Activated T-cell treated with anti-CD3 and anti-CD28 coated beads, Interleukin-2, amount 50 U/mL, for 4 hours (primary cell): ENCODE data around the gene FAM83C. TPM values are rescaled to one million over a fixed set of nuclear protein-coding genes. Genes with fewer than 3 reads are reported as not detected.

Experiments
- ATAC-seq, 2 donors: fragments of 200-7000 bp; cut with Tn5 transposase; one replicate each; pipeline ENCODE4 v1.10.0; 2021
- DNase-seq: peaks from one replicate; pipeline ENCODE4 v3.0.0-alpha.2; 2020
- H3K27me3 Mint-ChIP-seq: one replicate; pipeline ENCODE4 v1.8.0; 2021; ENCODE audit warnings: low read depth, mixed read lengths
- H3K36me3 Mint-ChIP-seq: one replicate; pipeline ENCODE4 v1.8.0; 2022; ENCODE audit warnings: mixed read lengths; ENCODE audit not compliant: insufficient read depth
- H3K4me1 Mint-ChIP-seq: one replicate; pipeline ENCODE4 v1.8.0; 2021; ENCODE audit warnings: low read depth, mixed read lengths
- H3K4me3 Mint-ChIP-seq: one replicate; pipeline ENCODE4 v1.8.0; 2021; ENCODE audit warnings: mild to moderate bottlenecking, moderate library complexity, mixed read lengths
- H3K9me3 Mint-ChIP-seq: one replicate; pipeline ENCODE4 v1.8.0; 2021; ENCODE audit warnings: mixed read lengths
- total RNA-seq, 3 donors: library from RNA; stranded (reverse); gene quantifications; one replicate each; pipeline ENCODE4 v1.2.1, GENCODE V29; 2021

The FAM83C gene
- total RNA-seq, 3 donors from 2014 or later: not detected

GRCh38 chr20:35311409-35311808 is 19.2 kb upstream of the FAM83C start:
- Mint-ChIP-seq H3K36me3 (peaks cover 15% of the 10 kb centered on the region), H3K4me3 (no peak overlapping the region), H3K27me3 (no peaks in the 10 kb centered on the region), H3K4me1 (peaks cover 36% of the 10 kb centered on the region), H3K9me3 (no peaks in the 10 kb centered on the region)
- ATAC-seq: peak; percentile 85 to 91
- no peak for DNase-seq

GRCh38 chr20:35307666-35308653 is 15.7 kb upstream of the FAM83C start:
- peaks cover 12% of the 10 kb centered on the region for H3K36me3 Mint-ChIP-seq
- no peaks in the 10 kb centered on the region for H3K9me3 Mint-ChIP-seq
- no peak overlapping the region for H3K4me3 Mint-ChIP-seq
- DNase-seq (no peak), ATAC-seq (no peak)
- no peaks in the 10 kb centered on the region for H3K27me3 Mint-ChIP-seq
- peaks cover 50% of the 10 kb centered on the region for H3K4me1 Mint-ChIP-seq

- Mint-ChIP-seq H3K4me1 (peaks cover 46% of the 10 kb centered on the region), H3K9me3 (no peaks in the 10 kb centered on the region), H3K27me3 (no peaks in the 10 kb centered on the region), H3K36me3 (peaks cover 7% of the 10 kb centered on the region), H3K4me3 (no peak overlapping the region)
- DNase-seq (no peak), ATAC-seq (no peak)
Measured at GRCh38 chr20:35306931-35307517, 14.8 kb upstream of the FAM83C start.

GRCh38 chr20:35305682-35306556 is 13.7 kb upstream of the FAM83C start:
- ATAC-seq: peak; percentile 97 to 98
- peaks cover 7% of the 10 kb centered on the region for H3K36me3 Mint-ChIP-seq

GRCh38 chr20:35304956-35305355 is 12.7 kb upstream of the FAM83C start:
- ATAC-seq (no peak), DNase-seq (no peak)
- H3K36me3 Mint-ChIP-seq: peaks cover 5% of the 10 kb centered on the region
- no peaks in the 10 kb centered on the region for H3K9me3 Mint-ChIP-seq
- no peaks in the 10 kb centered on the region for H3K27me3 Mint-ChIP-seq
- peaks cover 39% of the 10 kb centered on the region for H3K4me1 Mint-ChIP-seq
- H3K4me3 Mint-ChIP-seq: no peak overlapping the region

More at GRCh38 chr20:35305682-35306556, 13.7 kb upstream of the FAM83C start:
- H3K9me3 Mint-ChIP-seq: no peaks in the 10 kb centered on the region
- peak overlapping the region; percentile 58 for H3K4me3 Mint-ChIP-seq
- H3K27me3 Mint-ChIP-seq: no peaks in the 10 kb centered on the region
- no peak for DNase-seq
- H3K4me1 Mint-ChIP-seq: peaks cover 39% of the 10 kb centered on the region

GRCh38 chr20:35303735-35304491 is 11.7 kb upstream of the FAM83C start:
- Mint-ChIP-seq H3K4me1 (peaks cover 39% of the 10 kb centered on the region), H3K9me3 (no peaks in the 10 kb centered on the region), H3K27me3 (no peaks in the 10 kb centered on the region), H3K36me3 (peaks cover 2% of the 10 kb centered on the region), H3K4me3 (no peak overlapping the region)
- DNase-seq (peak; percentile 80), ATAC-seq (peak; percentile 59 to 64)

GRCh38 chr20:35303382-35303734 is 11.1 kb upstream of the FAM83C start:
- peaks cover 2% of the 10 kb centered on the region for H3K36me3 Mint-ChIP-seq
- H3K9me3 Mint-ChIP-seq: no peaks in the 10 kb centered on the region
- DNase-seq (no peak), ATAC-seq (no peak)
- peaks cover 39% of the 10 kb centered on the region for H3K4me1 Mint-ChIP-seq
- no peaks in the 10 kb centered on the region for H3K27me3 Mint-ChIP-seq
- H3K4me3 Mint-ChIP-seq: no peak overlapping the region

- ATAC-seq (no peak), DNase-seq (no peak)
- Mint-ChIP-seq H3K4me1 (peaks cover 36% of the 10 kb centered on the region), H3K27me3 (no peaks in the 10 kb centered on the region), H3K36me3 (peaks cover 2% of the 10 kb centered on the region), H3K9me3 (no peaks in the 10 kb centered on the region), H3K4me3 (no peak overlapping the region)
Measured at GRCh38 chr20:35302421-35303335, 10.5 kb upstream of the FAM83C start.

GRCh38 chr20:35301426-35301825 is 9.2 kb upstream of the FAM83C start:
- Mint-ChIP-seq H3K9me3 (no peaks in the 10 kb centered on the region), H3K27me3 (no peaks in the 10 kb centered on the region), H3K4me1 (peaks cover 30% of the 10 kb centered on the region), H3K4me3 (no peak overlapping the region), H3K36me3 (peaks cover 2% of the 10 kb centered on the region)
- ATAC-seq (no peak), DNase-seq (no peak)

- Mint-ChIP-seq H3K4me1 (peaks cover 22% of the 10 kb centered on the region), H3K36me3 (no peaks in the 10 kb centered on the region), H3K9me3 (no peaks in the 10 kb centered on the region), H3K27me3 (no peaks in the 10 kb centered on the region), H3K4me3 (no peak overlapping the region)
- DNase-seq: no peak
- no peak for ATAC-seq
Measured at GRCh38 chr20:35300469-35301262, 8.4 kb upstream of the FAM83C start.

GRCh38 chr20:35299780-35300179 is 7.6 kb upstream of the FAM83C start:
- peaks cover 15% of the 10 kb centered on the region for H3K4me1 Mint-ChIP-seq
- H3K4me3 Mint-ChIP-seq: no peak overlapping the region
- no peaks in the 10 kb centered on the region for H3K36me3 Mint-ChIP-seq
- H3K9me3 Mint-ChIP-seq: no peaks in the 10 kb centered on the region
- no peak for DNase-seq
- no peaks in the 10 kb centered on the region for H3K27me3 Mint-ChIP-seq
- no peak for ATAC-seq

GRCh38 chr20:35298264-35298663 is 6.0 kb upstream of the FAM83C start:
- DNase-seq (no peak), ATAC-seq (no peak)
- Mint-ChIP-seq H3K27me3 (no peaks in the 10 kb centered on the region), H3K4me1 (peaks cover 4% of the 10 kb centered on the region), H3K36me3 (no peaks in the 10 kb centered on the region), H3K9me3 (no peaks in the 10 kb centered on the region), H3K4me3 (no peak overlapping the region)
